Smooth muscle cell (in vitro differentiated cells): ENCODE measurements around the gene PPIP5K2. TPM values are rescaled to one million over a fixed set of nuclear protein-coding genes. Genes with fewer than 3 reads are reported as not detected.

Source experiments
- DNase-seq: peaks from one replicate; lab custom pipeline; 2025; ENCODE audit not compliant: unreplicated experiment; lab: John Stamatoyannopoulos, UW
- H2AFZ ChIP-seq: fragments of 200-600 bp; sonication (generic); 2 replicates; pipeline ENCODE4 v1.6.0; 2016; ENCODE audit warnings: antibody characterized with exemption, low read depth, mild to moderate bottlenecking
- H3F3A ChIP-seq: fragments of 200-600 bp; sonication (generic); 2 replicates; pipeline ENCODE4 v1.6.0; 2017; ENCODE audit warnings: antibody characterized with exemption, low read depth
- H3K27ac ChIP-seq: fragments of 200-600 bp; sonication (generic); 2 replicates; pipeline ENCODE4 v1.5.1; 2016; ENCODE audit warnings: low read depth, mild to moderate bottlenecking
- H3K27me3 ChIP-seq: fragments of 200-600 bp; sonication (generic); 2 replicates; pipeline ENCODE4 v1.6.1; 2016; ENCODE audit warnings: low read depth, mild to moderate bottlenecking
- H3K36me3 ChIP-seq: fragments of 200-600 bp; sonication (generic); 2 replicates; pipeline ENCODE4 v1.5.1; 2016; ENCODE audit warnings: low read depth
- H3K4me1 ChIP-seq: fragments of 200-600 bp; sonication (generic); 2 replicates; pipeline ENCODE4 v1.5.1; 2016; ENCODE audit warnings: low read depth
- H3K4me2 ChIP-seq: fragments of 200-600 bp; sonication (generic); 2 replicates; pipeline ENCODE4 v1.6.0; 2016; ENCODE audit warnings: mild to moderate bottlenecking
- H3K4me3 ChIP-seq: fragments of 200-600 bp; sonication (generic); 2 replicates; pipeline ENCODE4 v1.5.1; 2016; ENCODE audit warnings: mild to moderate bottlenecking
- H3K79me2 ChIP-seq: fragments of 200-600 bp; sonication (generic); 2 replicates; pipeline ENCODE4 v1.6.0; 2016; ENCODE audit warnings: low read depth, mild to moderate bottlenecking
- H3K9ac ChIP-seq: fragments of 200-600 bp; sonication (generic); 2 replicates; pipeline ENCODE4 v1.6.0; 2016; ENCODE audit warnings: low read depth
- H3K9me3 ChIP-seq: fragments of 200-600 bp; sonication (generic); replicated peaks from 2 replicates; pipeline ENCODE4 v1.5.1; 2016; ENCODE audit warnings: low read depth
- H4K20me1 ChIP-seq: fragments of 200-600 bp; sonication (generic); 2 replicates; pipeline ENCODE4 v1.6.0; 2016; ENCODE audit warnings: low read depth
- CTCF ChIP-seq: fragments of 200-600 bp; sonication (generic); IDR thresholded peaks from 2 replicates; pipeline ENCODE4 v1.5.1; 2017; ENCODE audit warnings: borderline replicate concordance, mild to moderate bottlenecking, antibody characterized with exemption; ENCODE audit not compliant: insufficient read depth, poor library complexity, severe bottlenecking
- WGBS: methylation state at CpG from one replicate; pipeline ENCODE4 v1.1.7; 2016; ENCODE audit warnings: low lambda C conversion rate; 5-methylcytosine and 5-hydroxymethylcytosine counted together
- polyA plus RNA-seq: library from polyadenylated mRNA; unstranded; fragments of >200 nt; fragmentation: Nextera tagmentation; extraction: Ambion mirVana; gene quantifications from 2 replicates; pipeline ENCODE4 v1.2.1, GENCODE V29; 2016
- total RNA-seq: library from RNA; depleted of rRNA; stranded (reverse); fragments of >200 nt; gene quantifications from 2 replicates; pipeline ENCODE4 v1.2.3, GENCODE V29; 2014

The PPIP5K2 gene
- total and polyA plus RNA-seq, 2 experiments from 2014 or later: 22.6 to 90.3 TPM

- Histone ChIP-seq H3K27me3 (no peaks in the 10 kb centered on the region), H3K4me2 (no peak overlapping the region), H3K4me1 (peaks cover 2% of the 10 kb centered on the region), H3K36me3 (no peaks in the 10 kb centered on the region), H3F3A (no peaks in the 10 kb centered on the region), H3K4me3 (no peak overlapping the region), H2AFZ (no peak overlapping the region), H3K79me2 (peaks cover 61% of the 10 kb centered on the region), H3K9ac (no peak overlapping the region), H3K9me3 (no peaks in the 10 kb centered on the region), H4K20me1 (peaks cover 17% of the 10 kb centered on the region), H3K27ac (no peak overlapping the region)
- 91% methylated on average over 5 of the region's 5 CpGs for WGBS
- no peak for TF ChIP-seq CTCF
- DNase-seq: no peak
Observed at GRCh38 chr5:103126557-103126956, 6.5 kb downstream of the PPIP5K2 start.

- H4K20me1 ChIP-seq: peaks cover 17% of the 10 kb centered on the region
- TF ChIP-seq CTCF: no peak
- H3K27me3 ChIP-seq: no peaks in the 10 kb centered on the region
- no peaks in the 10 kb centered on the region for H3K4me1 ChIP-seq
- H3F3A ChIP-seq: no peaks in the 10 kb centered on the region
- no peak overlapping the region for H2AFZ ChIP-seq
- no peak overlapping the region for H3K27ac ChIP-seq
- no peak overlapping the region for H3K4me3 ChIP-seq
- H3K9me3 ChIP-seq: no peaks in the 10 kb centered on the region
- DNase-seq: no peak
- no peak overlapping the region for H3K4me2 ChIP-seq
- no peak overlapping the region for H3K9ac ChIP-seq
- H3K79me2 ChIP-seq: peaks cover 53% of the 10 kb centered on the region
- 94% methylated on average over 2 of the region's 2 CpGs for WGBS
- H3K36me3 ChIP-seq: no peaks in the 10 kb centered on the region
Observed at GRCh38 chr5:103127292-103127817, 7.3 kb downstream of the PPIP5K2 start.

GRCh38 chr5:103128202-103128601, 8.1 kb downstream of the PPIP5K2 start:
- Histone ChIP-seq H3K27me3 (no peaks in the 10 kb centered on the region), H2AFZ (no peak overlapping the region), H3K4me3 (no peak overlapping the region), H3K4me1 (no peaks in the 10 kb centered on the region), H3K4me2 (no peak overlapping the region), H3K27ac (no peak overlapping the region), H3K9me3 (no peaks in the 10 kb centered on the region), H3K79me2 (peaks cover 47% of the 10 kb centered on the region), H3K9ac (no peak overlapping the region), H3K36me3 (no peaks in the 10 kb centered on the region), H3F3A (no peaks in the 10 kb centered on the region), H4K20me1 (peaks cover 17% of the 10 kb centered on the region)
- no peak for DNase-seq
- TF ChIP-seq CTCF: no peak

DNA sequence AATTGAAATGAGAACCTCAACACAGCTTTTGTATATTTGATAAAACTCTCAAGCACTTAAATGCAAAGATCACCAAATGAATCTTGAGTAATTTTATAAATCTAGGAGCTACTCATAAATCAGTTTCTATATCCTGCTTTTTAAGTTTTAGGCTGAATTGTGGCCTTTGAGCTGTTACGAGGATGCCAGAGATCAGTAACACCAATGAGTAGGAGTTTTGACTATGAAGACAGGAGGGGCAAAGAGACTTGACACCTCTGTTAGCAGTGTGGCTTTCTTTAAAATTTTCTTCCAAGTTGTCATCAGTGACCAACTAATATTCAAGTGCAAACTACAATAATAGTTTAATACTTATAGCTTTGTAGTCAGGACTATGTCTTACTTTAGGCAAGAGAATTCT, 12.6 kb downstream of the PPIP5K2 start:
- H3K4me2 ChIP-seq: no peak overlapping the region
- H3K9ac ChIP-seq: no peak overlapping the region

More for the DNA sequence above, 12.6 kb downstream of the PPIP5K2 start:
- no peaks in the 10 kb centered on the region for H3K4me1 ChIP-seq
- no peaks in the 10 kb centered on the region for H3K27me3 ChIP-seq
- WGBS: 74% methylated on average over 1 of the region's 1 CpG
- TF ChIP-seq CTCF: no peak
- H3F3A ChIP-seq: no peaks in the 10 kb centered on the region
- H3K27ac ChIP-seq: no peak overlapping the region
- H3K9me3 ChIP-seq: no peaks in the 10 kb centered on the region
- no peak overlapping the region for H3K4me3 ChIP-seq
- H3K36me3 ChIP-seq: no peaks in the 10 kb centered on the region
- no peak overlapping the region for H2AFZ ChIP-seq
- peaks cover 27% of the 10 kb centered on the region for H3K79me2 ChIP-seq
- H4K20me1 ChIP-seq: peaks cover 8% of the 10 kb centered on the region
- DNase-seq: no peak
